Ureter (tissue), 1 donor: Measurements from ENCODE around the gene SYT17. TPM values are rescaled to one million over a fixed set of nuclear protein-coding genes. Genes with fewer than 3 reads are reported as not detected.

Source experiments
- DNase-seq: peaks from one replicate; pipeline ENCODE4 v3.0.0-alpha.2; 2020; ENCODE audit warnings: low spot score
- total RNA-seq: library from RNA; stranded (reverse); gene quantifications from one replicate; pipeline ENCODE4 v1.2.4, GENCODE V29; 2023
- donor health status: DM: yes; HTN: yes; CAD: no.

The SYT17 gene
- total RNA-seq, 1 donor from 2014 or later = 24.4 TPM

DNA sequence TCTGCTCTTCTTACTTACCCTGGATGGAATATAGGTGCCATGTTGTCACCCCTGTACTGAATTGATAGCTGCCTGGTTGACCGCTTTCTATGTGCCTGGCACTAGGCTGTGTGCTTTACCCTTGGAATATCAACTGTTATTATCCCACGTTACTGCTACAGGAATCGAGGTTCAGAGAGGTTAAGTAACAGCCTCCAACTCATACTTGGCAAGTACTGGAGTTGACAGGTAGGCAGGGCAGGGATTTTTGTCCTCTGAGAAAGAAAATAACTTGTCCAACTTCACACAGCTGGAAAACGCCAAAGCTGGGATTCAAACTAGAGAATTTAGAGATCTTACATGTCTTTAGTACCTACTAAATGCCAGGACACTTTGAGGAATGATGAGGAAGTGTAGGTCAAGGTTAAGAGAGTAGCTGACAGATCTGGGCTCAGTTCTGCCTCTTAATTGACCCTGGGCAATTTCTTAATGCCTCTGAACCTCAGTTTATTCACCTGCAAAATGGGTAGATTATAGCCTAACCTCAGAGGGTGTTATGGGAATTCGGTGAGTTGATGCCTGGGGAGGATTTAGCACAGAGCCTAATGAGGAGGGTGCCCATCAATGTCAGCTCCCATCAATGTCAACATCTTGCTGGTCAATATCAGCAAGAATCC is 28.5 kb upstream of the SYT17 start:
- no peak for DNase-seq

DNA sequence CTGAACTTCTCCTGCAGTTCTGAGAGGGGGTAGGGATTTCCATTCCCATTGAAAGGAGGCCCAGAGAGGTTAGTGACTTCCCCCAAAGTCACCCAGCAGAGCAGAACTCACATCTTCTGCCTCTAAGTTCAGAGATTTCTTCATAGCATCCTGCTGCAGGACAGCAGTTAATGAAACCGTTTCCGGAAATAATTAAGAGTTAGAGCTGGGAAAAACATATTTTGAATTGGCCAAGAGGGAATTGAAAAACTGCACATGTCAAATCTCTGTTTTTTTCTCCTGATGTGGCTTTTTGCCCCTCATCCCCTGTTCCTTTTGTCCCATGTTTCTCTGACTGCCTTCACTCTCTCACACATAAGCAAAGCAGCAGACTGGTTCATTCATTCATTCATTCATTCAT is 27.6 kb upstream of the SYT17 start:
- no peak for DNase-seq

DNA sequence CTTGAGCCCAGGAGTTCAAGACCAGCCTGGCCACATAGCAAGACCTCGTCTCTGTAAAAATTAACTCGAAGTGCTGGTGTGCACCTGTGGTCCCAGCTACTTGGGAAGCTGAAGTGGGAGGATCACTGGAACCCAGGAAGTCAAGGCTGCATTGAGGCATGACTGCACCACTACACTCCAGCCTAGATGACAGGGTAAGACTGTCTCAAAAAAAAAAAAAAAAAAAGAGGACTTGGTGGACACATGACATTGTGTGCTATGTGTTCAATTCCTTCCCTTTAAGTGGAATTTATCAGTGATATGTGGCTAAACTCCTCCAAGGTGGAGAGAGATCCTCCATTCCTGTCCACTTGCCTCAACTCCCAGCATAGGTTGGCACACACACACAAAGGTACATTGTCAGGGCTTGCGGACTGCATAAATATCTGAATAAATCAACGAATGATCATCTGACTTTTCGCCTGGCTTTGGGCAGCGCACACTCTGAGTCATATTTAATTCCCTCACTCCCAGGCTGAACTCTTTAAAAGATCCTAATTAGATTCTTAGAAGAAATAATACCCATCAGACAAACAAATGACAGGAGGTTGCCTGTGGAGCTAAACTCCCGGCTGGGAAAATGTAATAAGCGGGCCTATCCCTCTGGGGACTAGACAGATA is 25.0 kb upstream of the SYT17 start:
- no peak for DNase-seq

DNA sequence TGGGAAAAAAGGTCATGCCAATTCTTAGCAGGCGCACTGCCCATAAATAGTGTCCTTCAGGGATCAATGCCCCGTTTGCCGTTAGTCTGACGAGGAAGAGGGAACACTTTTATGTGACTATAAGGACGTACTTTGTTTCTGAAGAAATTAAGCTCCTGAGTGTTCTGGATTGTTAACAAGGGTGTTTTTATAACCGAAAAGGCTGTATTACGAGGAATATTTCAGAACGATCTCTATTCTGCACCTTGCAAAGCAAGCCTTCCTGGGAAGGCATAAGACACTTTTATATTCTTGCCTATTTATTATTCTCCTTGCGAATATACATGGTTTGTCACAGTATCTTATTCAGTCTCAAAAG is 24.5 kb upstream of the SYT17 start:
- no peak for DNase-seq

DNA sequence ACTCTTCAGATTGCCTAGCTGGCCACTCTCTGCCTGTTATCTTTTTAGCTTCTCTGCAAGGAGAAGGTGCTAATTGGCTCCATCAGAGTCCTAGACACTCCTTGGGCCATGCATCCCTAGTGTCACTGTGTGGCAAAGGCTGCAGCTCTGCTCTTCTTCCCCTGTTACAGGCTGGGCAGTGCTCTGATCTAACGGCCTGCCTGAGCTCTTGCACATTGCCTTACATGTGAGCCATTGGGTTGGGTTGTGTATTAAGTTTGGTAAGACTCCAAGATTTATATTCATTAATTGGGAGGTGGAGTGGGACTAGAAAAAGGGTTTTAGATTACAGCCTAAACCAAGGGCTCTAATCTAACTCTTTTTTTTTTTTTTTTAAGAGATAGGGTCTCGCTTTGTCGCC is 23.0 kb upstream of the SYT17 start:
- no peak for DNase-seq

DNA sequence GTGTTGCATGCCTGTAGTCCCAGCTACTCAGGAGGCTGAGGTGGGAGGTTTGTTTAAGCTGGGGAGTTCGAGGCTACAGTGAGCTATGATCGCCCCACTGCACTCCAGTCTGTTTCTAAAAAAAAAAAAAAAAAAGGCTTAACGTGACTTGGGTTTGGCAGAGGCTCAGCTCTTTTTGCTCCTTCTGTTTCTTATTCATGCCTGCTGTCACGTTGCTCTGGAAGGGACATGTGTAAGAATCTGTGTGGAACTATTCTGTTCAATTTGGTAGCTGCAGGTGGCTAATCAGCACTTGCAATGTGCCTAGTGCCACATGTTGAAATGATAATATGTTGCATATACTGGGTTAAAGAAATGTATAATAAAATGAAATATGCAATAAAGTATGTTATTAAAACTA is 20.9 kb upstream of the SYT17 start:
- no peak for DNase-seq

DNA sequence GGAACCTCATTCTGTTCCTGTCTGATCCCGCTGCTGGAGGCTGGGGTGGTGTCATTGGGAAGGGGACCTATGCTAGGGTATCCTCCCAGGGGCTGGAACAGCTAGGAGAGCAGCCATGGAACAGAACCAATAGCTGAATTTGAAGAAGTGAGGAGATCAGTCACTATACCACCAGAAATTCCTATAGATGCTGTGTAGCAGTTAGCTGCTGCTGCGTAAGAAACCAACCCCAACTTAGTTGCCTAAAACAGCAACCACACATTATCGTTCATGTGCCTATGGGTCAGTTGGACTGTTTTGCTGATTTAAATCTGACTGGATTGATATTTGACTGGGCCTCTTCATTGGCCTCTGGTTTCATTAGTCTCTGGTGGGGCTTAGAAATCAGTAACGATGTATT is 20.4 kb upstream of the SYT17 start:
- DNase-seq = no peak

DNA sequence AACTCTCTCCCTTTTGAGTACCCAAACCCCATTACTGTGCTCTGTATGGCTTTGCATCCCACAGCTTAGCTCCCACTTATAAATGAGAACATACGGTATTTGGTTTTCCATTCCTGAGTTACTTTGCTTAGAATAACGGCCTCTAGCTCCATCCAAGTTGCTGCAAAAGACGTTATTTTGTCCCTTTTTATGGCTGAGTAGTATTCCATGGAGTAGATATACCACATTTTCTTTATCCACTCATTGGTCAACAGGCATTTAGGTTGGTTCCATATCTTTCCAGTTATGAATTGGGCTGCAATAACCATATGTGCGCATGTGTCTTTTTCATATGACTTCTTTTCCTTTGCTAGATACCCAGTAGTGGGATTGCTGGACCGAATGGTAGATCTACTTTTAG is 19.9 kb upstream of the SYT17 start:
- no peak for DNase-seq

DNA sequence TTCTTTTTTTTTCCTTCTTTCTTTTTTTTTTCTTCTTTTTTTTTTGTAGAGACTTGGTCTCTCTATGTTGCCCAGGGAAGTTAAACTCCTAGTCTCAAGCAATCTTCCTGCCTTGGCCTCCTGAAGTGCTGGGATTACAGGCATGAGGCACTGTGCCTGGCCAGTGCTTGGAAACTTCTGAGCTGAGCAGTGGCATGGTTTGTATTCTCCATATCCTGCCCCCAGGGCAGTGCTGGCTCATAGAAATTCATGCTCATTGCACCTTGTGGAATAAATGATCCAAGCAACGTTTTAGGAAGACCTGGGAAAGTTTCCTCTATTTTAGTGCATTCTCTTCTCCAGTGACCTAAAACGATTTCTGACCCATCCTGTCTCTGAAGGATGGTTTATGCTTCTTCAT is 16.7 kb upstream of the SYT17 start:
- DNase-seq = no peak

DNA sequence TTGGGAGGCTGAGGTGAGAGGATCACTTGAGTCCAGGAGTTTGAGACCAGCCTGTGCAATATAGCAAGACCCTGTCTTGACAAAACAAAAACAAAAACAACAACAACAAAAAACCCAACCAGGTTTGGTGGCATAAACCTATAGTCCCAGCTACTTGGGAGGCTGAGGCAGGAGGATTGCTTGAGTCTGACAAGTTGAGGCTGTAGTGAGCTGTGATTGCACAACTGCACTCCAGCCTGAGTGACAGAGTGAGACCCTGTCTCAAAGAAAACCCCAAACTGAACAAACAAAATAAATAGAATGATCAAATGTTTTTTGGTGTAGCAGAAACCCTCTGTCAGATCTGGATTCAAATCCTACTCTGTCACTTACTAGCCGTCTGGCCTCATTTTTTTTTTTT is 16.0 kb upstream of the SYT17 start:
- DNase-seq = no peak

DNA sequence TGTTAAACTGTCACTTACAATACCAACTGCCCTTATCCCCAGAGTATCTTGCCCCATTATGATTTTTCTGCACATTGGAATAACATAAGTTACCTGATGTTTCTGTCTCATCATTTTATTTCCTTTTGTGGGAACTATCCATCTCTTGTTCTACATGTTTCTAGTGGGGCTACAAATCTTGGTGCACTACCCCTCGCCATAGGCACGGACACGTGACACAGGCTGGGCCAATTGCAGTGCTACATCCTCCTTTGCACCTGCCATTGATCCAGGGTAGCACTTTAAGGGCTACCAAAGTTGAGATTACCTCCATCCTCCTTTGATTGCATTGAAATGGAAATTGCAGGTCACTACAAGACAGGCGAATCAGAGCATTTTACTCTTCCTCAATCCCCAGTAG is 14.2 kb upstream of the SYT17 start:
- DNase-seq = no peak

DNA sequence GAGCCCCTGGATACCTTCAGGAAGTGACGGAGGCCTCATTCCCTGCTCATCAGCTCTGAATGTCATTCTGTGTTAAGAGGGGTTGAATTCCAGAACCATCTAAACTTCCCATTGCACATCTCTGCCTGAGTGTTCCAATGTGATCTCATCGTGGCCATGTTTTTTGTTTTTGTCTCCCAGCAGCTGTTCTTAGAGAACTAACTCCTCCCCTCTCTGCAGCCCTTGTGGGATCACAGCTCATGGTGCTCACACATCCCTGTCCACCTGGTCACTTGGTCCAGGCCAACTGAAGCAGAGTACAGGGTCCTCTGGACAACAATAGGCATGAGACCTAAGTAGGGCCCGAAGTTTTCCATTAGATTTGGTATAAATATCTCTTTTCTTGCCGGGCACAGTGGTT is 6.0 kb upstream of the SYT17 start:
- DNase-seq = no peak

DNA sequence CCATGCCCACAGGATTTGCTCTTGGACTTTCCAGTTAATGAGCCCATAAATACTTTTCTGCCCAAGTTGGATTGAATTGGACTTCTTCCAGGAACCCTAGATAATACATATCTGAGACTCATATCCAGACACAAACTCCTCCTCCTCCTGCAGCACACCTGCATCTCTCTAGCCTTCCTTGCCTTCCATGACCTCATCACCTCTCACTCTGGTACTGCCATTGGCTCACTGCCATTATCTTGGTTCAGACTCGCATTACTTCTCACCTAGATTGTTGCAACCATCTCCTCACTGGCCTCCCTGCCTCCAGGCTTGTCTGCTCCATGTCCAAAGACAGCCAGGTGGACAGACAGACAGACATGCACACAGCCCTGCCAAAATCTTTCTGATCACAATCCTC is 4.8 kb upstream of the SYT17 start:
- DNase-seq = no peak

DNA sequence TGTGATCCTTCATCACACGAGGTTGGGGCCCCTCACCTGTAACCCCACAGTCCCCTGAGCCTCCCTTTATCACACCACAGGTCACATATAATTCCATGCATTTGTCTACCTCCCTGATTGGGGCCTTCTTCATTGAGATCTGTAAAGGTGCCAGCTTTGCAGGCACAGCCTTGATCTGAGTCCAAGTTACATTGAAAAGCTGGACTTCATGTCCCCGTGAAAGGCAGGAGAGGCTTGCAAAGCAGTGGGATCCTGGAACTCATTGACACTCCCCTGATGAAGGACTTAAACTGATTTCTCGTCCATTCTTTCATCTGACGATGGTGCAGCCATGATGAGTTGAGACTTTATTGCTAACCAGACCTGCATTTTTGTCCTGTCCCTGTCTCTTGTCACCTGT is 3.8 kb upstream of the SYT17 start:
- DNase-seq = no peak

DNA sequence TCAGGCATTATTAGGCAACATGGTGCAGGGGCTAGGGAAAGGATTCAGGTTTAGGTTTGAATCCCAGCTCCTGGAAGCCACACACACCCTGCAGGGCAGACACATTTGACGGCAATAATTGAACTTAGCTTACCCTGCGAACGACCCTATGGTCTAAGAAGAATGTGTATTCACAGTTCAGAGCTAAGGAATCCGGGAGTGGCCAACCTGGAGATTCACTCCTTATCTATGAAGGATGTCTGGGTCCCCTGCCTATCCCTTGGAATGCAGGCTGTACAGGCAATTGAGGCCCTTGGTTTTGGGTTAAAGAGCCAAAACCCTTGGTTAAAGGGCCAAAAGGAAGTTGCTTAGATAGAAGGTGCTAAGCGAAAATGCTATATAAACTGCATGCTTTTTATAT is 2.9 kb upstream of the SYT17 start:
- no peak for DNase-seq

DNA sequence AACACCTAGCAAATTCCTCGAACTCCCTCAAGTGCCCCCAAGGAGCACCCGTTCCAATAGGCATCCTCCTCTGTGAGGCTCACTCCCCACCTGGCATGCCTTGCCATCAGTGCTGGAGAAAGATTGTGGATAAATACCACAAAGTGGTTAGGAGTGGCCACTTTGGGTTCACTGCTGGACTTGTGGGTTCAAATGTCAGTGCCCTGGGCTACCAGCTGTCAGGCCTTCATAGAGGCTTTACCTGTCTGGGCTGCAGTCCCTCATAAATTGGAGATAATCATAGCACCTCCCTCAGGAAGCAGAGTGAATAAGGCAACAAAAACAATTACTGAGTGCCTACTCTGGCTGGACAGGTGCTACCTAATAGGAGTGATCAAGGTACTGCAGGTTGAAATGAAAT is 1.5 kb upstream of the SYT17 start:
- no peak for DNase-seq

DNA sequence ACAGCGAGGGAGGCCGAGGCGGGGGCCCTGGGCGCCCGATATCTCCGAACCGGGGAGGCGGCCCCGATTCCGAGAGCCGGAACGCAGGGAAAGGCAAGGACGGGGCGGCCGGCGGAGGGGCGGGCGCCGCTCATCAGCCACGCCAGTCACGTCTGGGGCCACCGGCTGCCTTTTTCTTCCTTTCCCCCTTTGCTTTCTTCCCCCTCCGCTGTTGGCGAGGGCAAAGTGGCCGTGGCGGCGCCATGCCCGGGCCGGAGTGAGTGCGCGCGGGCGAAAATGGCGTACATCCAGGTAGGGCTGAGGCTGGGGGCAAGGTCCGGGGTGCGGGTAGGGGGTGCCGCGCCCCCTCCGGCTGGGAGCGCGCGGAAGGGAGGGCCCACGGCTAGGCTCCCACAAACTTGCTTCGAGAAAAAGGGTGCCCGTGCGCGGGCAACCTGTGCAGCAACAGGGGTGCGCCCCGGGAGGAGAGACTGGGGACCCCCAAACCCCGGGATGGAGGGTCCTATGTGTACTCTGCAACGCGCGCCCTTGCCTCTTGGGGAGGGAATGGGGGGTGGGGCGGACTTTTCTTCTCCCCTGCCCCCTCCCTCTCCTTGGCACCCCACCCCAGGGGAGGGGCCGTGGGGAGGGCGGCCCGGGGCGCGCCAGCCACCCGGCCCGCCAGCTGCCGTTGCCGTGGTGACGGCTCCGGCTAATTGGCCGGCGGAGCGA is 486 bp downstream of the SYT17 start:
- DNase-seq = peak; percentile 58

DNA sequence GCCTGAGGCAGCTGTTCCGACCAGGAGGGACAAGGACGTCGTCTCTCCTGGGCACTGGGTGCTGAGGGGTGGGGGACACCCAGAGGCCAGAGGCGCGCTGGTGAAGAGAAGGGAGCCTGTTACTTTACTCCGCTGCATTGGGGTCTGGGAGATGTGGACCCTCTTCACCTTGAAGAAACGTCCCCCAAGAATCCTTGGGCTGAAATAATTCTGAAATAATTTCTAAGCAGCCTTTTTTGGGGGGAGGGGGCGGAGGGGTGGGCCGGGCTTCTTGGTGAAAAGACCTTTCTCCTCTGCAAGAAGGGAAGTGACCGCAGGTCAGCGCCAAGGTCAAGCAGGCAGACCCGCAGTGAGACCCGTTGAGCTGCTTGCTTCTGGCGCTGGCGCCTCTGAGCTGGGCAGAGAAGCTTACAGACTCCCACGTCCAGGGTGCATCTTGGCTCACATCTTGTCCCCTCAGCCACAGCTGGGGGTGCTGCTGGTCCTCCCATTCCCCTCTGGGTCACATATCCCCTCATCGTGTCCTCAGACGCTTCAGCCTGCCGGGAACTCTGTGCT is 1.1 kb downstream of the SYT17 start:
- no peak for DNase-seq

DNA sequence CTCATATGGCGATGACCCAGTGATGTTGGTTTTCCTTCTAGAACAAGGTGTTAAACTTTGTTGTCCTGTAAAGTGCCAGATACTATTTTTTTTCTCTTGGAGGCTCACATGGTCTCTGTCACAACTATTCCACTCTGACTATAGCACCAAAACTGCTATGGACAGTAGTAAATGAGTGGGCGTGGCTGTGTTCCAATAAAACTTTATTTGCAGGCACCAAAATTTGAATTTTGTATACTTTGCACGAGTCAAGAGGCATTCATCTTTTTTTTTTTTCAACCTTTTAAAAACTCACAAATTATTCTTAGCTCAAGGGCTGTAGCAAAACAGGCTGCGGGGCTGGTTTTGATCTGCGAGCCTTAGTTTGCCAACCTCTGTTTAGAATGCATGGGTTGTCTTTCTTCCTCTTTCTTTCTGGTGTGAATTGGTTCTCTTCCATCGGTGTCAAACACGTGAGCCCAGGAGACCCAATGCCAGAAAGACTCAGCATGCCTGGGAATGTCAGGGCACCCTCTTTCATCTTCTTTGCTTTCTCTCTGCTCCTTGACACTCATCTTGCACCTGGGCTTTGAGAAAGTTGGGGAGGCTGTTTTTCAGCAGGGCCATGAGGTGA is 2.1 kb downstream of the SYT17 start:
- no peak for DNase-seq

DNA sequence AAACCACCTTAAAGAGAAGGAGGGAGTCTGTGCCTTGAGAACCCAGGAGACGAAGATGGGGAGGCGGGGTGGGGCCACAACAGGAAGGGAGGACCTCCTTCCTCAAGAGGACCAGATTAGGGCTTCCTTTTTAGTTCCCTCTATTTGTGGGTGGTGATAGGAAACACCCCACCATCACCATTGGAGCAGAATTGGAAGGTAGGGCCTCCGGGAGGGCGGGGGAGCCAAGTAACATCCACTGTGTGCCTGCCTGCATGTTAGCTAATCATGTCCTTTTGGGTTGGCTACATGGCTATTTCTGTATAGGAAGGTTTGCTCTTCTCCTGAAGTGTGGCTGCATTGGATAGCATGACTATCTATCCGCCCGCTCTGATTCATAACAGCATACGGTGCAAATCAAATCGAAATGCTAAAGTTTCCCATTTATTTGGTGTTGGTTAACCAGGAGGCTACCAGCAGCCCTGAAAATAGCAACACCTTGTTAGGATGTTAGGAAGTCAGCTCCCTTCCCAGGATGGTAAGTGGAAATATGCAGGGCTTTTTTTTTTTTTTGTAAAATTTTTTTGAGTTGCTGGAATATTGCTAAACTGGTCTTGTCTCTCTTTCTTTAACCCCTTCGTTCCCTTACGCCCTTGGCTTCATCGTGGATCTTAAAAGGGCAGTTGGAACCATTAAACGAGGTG is 4.2 kb downstream of the SYT17 start:
- no peak for DNase-seq

DNA sequence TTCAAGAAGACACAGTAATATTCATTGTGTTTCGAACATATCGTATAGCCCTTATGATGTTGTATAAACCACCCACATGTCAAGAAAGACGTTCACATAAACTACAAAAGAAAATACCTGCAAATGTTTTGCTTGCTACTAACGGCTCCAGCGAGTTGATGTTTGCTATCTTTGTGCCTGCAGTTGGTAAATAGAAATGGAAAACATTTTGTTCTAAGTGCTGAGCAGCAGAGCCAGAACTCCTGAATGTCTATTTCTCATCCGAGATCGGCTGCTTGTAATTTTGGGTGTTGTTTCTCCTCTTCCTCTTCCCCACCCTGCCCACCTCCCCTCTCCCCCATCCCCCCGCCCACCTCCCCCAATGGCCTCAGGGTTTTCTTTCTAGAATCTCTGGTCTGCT is 5.0 kb downstream of the SYT17 start:
- no peak for DNase-seq
